Activated naive CD4-positive, alpha-beta T cell (primary cell): Measurements from ENCODE around the gene SLC12A4.
"Not testable (repeated sequence)": the region's sequence is repeated elsewhere in the genome, so short reads cannot be mapped to it uniquely, and the experiment has no call there.

ENCODE experiments used
- DNase-seq, 4 experiments: peaks; one replicate each; lab custom pipeline; 2025; lab: John Stamatoyannopoulos, UW

SLC12A4 gene

DNA sequence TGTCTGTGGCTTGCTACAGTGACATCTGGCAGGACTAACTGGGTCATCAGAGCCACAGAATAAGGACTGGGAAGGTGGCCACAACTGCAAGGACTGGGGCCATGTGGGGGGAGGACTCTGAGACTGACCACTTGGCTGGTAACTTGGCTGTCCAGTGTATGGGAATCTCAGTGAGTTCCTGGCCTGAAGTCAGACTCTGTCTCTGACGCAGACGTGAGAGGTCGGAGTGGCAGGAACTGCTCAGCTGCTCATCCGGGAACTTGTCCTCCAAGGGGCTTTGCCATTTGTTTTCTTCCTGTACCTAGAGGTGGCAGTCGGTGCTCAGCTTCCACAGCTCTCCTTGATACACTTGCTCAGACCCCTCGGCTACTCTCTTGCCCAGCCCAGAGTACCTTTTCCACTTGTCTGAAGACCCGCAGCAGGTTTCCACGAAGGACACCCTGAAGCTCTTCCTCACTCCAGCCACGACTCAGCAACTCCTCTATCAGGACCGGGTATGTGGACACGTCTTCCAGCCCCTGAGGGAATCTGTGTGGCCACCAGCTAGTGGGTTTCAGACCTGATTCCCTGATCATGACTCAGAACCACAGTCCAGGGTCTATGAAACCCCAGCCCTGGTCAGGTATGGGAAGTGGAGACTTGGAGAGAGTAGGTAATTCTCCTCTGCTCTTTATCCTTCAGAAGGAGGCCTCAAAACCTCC lies 19.2 kb upstream of the SLC12A4 start:
- DNase-seq: no peak

- no peak for DNase-seq
Observed at GRCh38 chr16:67986949-67987348, 18.5 kb upstream of the SLC12A4 start.

- no peak for DNase-seq
Observed at GRCh38 chr16:67982011-67982696, 13.7 kb upstream of the SLC12A4 start.

GRCh38 chr16:67979955-67980678 lies 11.7 kb upstream of the SLC12A4 start, which contains the start of gene DPEP3:
DPEP3 (minus strand) TSS chr16:67980499; CDS start chr16:67980380, 119 bp downstream.
- DNase-seq: no peak

DNA sequence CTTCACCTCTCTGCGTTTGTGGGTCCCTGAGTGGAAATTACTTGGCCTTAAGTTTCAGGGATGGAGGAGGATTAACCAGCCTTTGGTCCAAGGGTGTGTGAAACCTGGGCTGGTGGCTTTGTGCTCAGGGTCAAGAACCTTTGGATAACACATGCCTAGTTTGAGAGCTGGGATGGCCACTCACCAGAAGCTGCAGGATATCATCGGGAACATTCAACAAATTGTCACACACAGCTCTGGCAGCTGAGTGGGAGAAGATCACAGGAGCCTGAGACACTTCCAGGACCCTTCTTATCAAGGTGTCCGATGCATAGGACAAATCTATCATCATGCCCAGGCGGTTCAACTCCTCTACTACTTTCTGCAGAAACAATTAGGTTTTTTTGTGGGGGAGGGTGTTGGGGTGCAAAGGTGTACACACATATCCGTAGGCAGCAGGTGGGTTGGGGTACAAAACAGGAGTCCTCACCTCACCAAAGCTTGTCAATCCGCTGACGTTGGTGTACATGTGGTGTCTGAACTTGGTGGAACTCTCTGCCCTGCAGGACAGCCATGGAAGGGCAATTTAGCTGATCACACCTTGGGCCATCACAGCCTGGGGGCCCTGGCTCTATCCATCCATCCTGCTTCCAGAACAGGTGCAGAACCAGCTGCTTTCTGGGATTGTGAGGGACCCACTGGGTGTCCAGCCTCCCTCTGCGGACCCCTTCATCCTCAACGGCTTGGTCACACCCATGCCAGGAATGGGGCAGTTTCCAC lies 9.2 kb upstream of the SLC12A4 start:
- no peak for DNase-seq

DNA sequence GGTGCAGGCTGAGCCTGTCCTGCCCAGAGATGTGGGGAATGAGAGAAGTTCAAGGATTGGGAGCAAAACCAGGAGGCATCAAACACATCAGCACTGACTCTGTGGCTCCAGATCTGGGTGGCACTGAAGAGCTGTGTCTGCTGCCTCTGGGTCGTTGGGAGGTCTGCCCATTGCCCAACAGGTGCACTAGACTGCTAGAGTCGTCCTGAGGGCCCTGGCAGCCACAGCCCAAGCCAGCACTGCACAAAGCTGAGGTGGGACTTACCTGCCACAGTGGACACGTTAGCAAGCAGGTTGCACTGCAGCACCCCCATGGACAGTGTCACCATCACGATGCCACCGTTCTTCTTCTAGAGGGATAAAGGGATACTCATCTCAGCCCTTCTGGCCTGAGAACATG lies 8.6 kb upstream of the SLC12A4 start:
- DNase-seq: no peak

- no peak for DNase-seq
Observed at GRCh38 chr16:67976205-67976604, 7.8 kb upstream of the SLC12A4 start.

GRCh38 chr16:67975321-67976105 lies 7.1 kb upstream of the SLC12A4 start:
- no peak for DNase-seq

DNA sequence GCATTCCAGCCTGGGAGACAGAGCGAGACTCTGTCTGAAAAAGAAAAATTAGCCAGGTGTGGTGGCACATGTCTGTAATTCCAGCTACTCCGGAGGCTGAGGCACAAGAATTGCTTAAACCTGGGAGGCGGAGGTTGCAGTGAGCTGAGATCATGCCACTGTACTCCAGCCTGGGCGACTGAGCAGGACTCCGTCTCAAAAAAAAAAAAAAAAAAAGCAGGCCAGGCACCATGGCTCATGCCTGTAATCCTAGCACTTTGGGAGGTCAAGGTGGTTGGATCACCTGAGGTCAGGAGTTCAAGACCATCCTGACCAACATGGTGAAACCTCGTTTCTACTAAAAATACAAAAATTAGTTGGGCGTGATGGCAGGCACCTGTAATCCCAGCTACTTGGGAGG lies 3.8 kb upstream of the SLC12A4 start:
- not testable (repeated sequence) for DNase-seq

- DNase-seq: no peak
Observed at GRCh38 chr16:67971111-67971510, 2.7 kb upstream of the SLC12A4 start.

DNA sequence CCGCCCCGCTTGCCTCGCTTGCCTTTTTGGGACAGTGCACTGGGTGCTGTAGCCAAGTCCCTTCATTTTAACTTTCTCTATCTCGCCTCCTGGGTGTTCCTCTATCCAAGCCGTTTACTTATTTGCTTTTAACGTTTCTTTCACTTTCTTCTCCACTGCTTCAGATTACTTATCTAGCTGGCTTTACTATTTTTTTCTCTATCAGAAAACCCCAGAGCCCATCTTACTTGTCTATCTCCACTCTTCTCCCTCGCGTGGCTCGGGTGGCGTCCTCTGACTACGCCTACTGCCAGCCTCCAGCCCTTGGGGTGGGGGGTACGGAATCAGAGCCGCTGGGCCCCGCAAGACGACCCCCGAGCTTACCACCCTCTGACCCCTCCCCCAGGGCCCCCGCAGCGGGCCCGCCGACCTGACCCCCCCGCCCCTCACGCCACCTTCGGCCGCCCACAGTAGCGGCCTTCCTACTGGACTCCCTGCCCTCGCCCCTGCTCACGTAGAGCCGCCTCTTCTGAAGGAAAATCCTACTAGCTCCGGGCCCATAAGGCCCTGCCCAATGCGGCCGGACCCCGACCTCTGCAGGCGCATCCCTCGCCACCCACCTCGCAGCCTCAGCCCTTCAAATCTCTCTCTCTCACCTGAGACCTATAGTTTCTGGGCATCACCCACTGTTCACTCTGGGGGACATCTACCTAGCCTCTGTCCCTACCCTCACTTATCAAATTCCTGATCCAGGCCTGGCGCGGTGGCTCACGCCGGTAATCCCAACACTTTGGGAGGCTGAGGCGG lies 1.0 kb upstream of the SLC12A4 start:
- no peak for DNase-seq

GRCh38 chr16:67967958-67968399 lies 458 bp downstream of the SLC12A4 start:
- DNase-seq: peak in 1 of 4 experiments; percentile 21

GRCh38 chr16:67967183-67967957 lies 1.1 kb downstream of the SLC12A4 start:
- peak in 1 of 4 experiments; percentile 10 for DNase-seq

GRCh38 chr16:67966549-67967182 lies 1.8 kb downstream of the SLC12A4 start:
- no peak for DNase-seq

GRCh38 chr16:67965668-67966548 lies 2.5 kb downstream of the SLC12A4 start:
- DNase-seq: no peak

GRCh38 chr16:67964477-67965131 lies 3.8 kb downstream of the SLC12A4 start:
- no peak for DNase-seq

GRCh38 chr16:67963662-67964321 lies 4.6 kb downstream of the SLC12A4 start:
- DNase-seq: no peak
